Kidney (tissue), 14 donors: Measurements from ENCODE around the gene KLHL8. TPM values are rescaled to one million over a fixed set of nuclear protein-coding genes. Genes with fewer than 3 reads are reported as not detected.

ENCODE experiments used
- DNase-seq, 5 donors: peaks; one replicate each; pipeline ENCODE4 v3.0.0-alpha.2; 2013 to 2020
- FAIRE-seq: peaks from 2 replicates; lab custom pipeline; 2012; peaks lifted over from hg19 to GRCh38; lab: Jason Lieb, UNC
- H3K27ac ChIP-seq, 2 donors: one replicate each; pipeline ENCODE4 v1.7.0; 2013; ENCODE audit warnings: low read depth in 2 of 2, low read length in 2 of 2, inconsistent platforms in 1 of 2
- H3K27me3 ChIP-seq: one replicate; pipeline ENCODE4 v1.7.1; 2013; ENCODE audit warnings: low read length, inconsistent platforms; ENCODE audit not compliant: control insufficient read depth, insufficient read depth
- H3K36me3 ChIP-seq, 3 donors: one replicate each; pipeline versions ENCODE4 v1.7.0 to v1.7.1; 2013; ENCODE audit warnings: low read length in 3 of 3, control low read depth in 1 of 3, inconsistent platforms in 1 of 3; ENCODE audit not compliant: insufficient read depth in 3 of 3, control insufficient read depth in 2 of 3
- H3K4me1 ChIP-seq, 3 donors: one replicate each; pipeline versions ENCODE4 v1.7.0 to v1.7.1; 2013; ENCODE audit warnings: low read length in 3 of 3, inconsistent platforms in 1 of 3, low read depth in 1 of 3; ENCODE audit not compliant: control insufficient read depth in 2 of 3, insufficient read depth in 2 of 3
- H3K4me3 ChIP-seq, 3 donors: one replicate each; pipeline versions ENCODE4 v1.7.0 to v1.8.1; 2013; ENCODE audit warnings: low read length in 3 of 3, control low read depth in 1 of 3, inconsistent platforms in 1 of 3
- H3K9ac ChIP-seq, 3 donors: one replicate each; pipeline versions ENCODE4 v1.7.0 to v1.7.1; 2013; ENCODE audit warnings: low read length in 3 of 3, control low read depth in 1 of 3, inconsistent platforms in 1 of 3
- H3K9me3 ChIP-seq, 3 donors: one replicate each; pipeline versions ENCODE4 v1.7.0 to v1.7.1; 2013; ENCODE audit warnings: low read length in 3 of 3, control low read depth in 1 of 3, inconsistent platforms in 1 of 3; ENCODE audit not compliant: control insufficient read depth in 2 of 3, insufficient read depth in 1 of 3
- CTCF ChIP-seq: IDR thresholded peaks from 3 replicates; pipeline ENCODE4 v1.5.1; 2012; ENCODE audit warnings: mild to moderate bottlenecking, moderate library complexity, borderline replicate concordance; ENCODE audit not compliant: insufficient read depth; ENCODE audit errors: extremely low read depth
- intact Hi-C: fragments of 100-400 bp; cut with DNase I; formaldehyde crosslinking; loops from one replicate; pipeline ENCODE4 v1.11.1; 2022
- polyA plus RNA-seq: library from polyadenylated mRNA; stranded (reverse); fragments of 350-450 nt; fragmentation: Illumina TruSeq; extraction: RNeasy Lipid Tissue Mini Kit (QIAGEN cat#74804); gene quantifications from one replicate; pipeline ENCODE4 v1.2.3, GENCODE V29; 2014; ENCODE audit warnings: low read depth, low replicate concordance; ENCODE audit not compliant: insufficient read depth
- total RNA-seq: library from RNA; stranded (reverse); fragmentation: NEBNext Ultra II Directional; extraction: Animal tissue kit (Norgen Biotek cat#: 25700); gene quantifications from one replicate; pipeline ENCODE4 v1.2.1, GENCODE V29; 2021
- donor health status: control.
- donor health status: control.
- donor health status: control.
- donor health status: control.
- donor health status: control.
- donor health status: DM: yes; HTN: yes; CAD: no.
- donor health status: Normal renal cell carcinoma (clear cell type).

KLHL8 gene
- total and polyA plus RNA-seq, 2 donors from 2014 or later, result 5.9 to 14.6 TPM

DNA sequence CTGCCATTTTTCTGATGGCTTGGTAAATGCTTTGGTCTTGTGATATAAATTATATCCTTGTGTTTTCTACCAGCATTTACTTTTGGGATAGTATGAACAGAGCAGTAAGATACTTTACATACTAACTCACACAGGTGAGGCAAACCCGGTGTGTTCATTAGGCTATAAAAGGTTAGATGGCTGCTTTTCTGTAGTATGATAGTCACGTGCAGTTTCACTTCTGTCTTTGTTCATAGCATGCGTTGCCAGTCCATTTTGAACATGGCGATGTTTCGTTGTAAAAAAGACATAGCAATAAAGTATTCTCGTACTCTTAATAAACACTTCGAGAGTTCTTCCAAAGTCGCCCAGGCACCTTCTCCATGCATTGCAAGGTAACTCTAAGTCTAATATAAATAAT, 88.4 kb downstream of the KLHL8 start:
- no peak for FAIRE-seq

GRCh38 chr4:87130985-87131703, 89.3 kb downstream of the KLHL8 start:
- Histone ChIP-seq H3K4me3 (no peak overlapping the region), H3K27ac (no peak overlapping the region), H3K9me3 (no peaks in the 10 kb centered on the region), H3K27me3 (no peaks in the 10 kb centered on the region), H3K4me1 (no peaks in the 10 kb centered on the region), H3K9ac (no peak overlapping the region), H3K36me3 (peaks cover 2 to 81% (median 56%) of the 10 kb centered on the region in 3 donors)
- no peak for DNase-seq
- intact Hi-C loops, result no loop called here
- no peak for TF ChIP-seq CTCF
- no peak for FAIRE-seq

More for the DNA sequence above, 88.4 kb downstream of the KLHL8 start:
- no peak for TF ChIP-seq CTCF
- H3K9ac ChIP-seq, result no peak overlapping the region
- no peak overlapping the region for H3K4me3 ChIP-seq
- no peaks in the 10 kb centered on the region for H3K27me3 ChIP-seq
- peaks cover 2 to 81% (median 52%) of the 10 kb centered on the region in 3 donors for H3K36me3 ChIP-seq
- H3K9me3 ChIP-seq, result no peaks in the 10 kb centered on the region
- intact Hi-C loops, result no loop called here
- no peak overlapping the region for H3K27ac ChIP-seq
- no peaks in the 10 kb centered on the region for H3K4me1 ChIP-seq
- DNase-seq, result no peak

GRCh38 chr4:87129681-87130080, 90.7 kb downstream of the KLHL8 start:
- Histone ChIP-seq H3K36me3 (peaks cover 4 to 80% (median 56%) of the 10 kb centered on the region in 3 donors), H3K27me3 (no peaks in the 10 kb centered on the region), H3K4me1 (no peaks in the 10 kb centered on the region), H3K4me3 (no peak overlapping the region), H3K9me3 (no peaks in the 10 kb centered on the region), H3K27ac (no peak overlapping the region), H3K9ac (no peak overlapping the region)
- no peak for DNase-seq
- no peak for FAIRE-seq
- intact Hi-C loops, result no loop called here
- no peak for TF ChIP-seq CTCF
